ENCODE results near the gene TBC1D8B.

DNA sequence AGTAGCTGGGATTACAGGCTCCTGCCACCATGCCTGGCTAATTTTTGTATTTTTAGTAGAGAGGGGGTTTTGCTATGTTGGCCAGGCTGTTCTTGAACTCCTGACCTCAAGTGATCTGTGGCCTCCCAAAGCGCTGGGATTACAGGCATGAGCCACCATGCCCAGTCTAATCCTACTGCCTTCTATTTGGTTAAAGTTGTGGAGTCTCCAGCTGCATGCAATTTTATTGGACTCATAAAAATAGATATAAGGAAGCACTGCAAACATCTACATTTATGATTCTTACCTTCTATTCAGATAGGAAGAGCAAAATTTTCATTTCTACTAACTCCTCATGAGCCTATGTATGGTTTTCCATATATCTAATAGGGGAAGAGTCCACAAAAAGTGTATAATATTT is 87.0 kb downstream of the TBC1D8B start:
- TF ChIP-seq CTCF (tag by site-specific recombination; IDR thresholded peaks at IDR 0.05) = no peak
- no peak for TF ChIP-seq ZNF114 (tag by site-specific recombination; IDR thresholded peaks at IDR 0.05)
- no peak for TF ChIP-seq ZNF174 (tag by site-specific recombination; IDR thresholded peaks at IDR 0.05)
- no peak for TF ChIP-seq KLF16 (tag by site-specific recombination; IDR thresholded peaks at IDR 0.05)
- TF ChIP-seq TCF7L2 (IDR thresholded peaks at IDR 0.05; ENCODE audit: borderline replicate concordance, low read depth, low read length) = no peak
- no peak for TF ChIP-seq ZNF350 (tag by site-specific recombination; IDR thresholded peaks at IDR 0.05)
- no peak for TF ChIP-seq SP2 (tag by site-specific recombination; IDR thresholded peaks at IDR 0.05)
- TF ChIP-seq, protein P1, sequence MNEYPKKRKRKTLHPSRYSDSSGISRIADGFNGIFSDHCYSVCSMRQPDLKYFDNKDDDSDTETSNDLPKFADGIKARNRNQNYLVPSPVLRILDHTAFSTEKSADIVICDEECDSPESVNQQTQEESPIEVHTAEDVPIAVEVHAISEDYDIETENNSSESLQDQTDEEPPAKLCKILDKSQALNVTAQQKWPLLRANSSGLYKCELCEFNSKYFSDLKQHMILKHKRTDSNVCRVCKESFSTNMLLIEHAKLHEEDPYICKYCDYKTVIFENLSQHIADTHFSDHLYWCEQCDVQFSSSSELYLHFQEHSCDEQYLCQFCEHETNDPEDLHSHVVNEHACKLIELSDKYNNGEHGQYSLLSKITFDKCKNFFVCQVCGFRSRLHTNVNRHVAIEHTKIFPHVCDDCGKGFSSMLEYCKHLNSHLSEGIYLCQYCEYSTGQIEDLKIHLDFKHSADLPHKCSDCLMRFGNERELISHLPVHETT (tag by site-specific recombination; IDR thresholded peaks at IDR 0.05) = no peak
- TF ChIP-seq, protein P2, sequence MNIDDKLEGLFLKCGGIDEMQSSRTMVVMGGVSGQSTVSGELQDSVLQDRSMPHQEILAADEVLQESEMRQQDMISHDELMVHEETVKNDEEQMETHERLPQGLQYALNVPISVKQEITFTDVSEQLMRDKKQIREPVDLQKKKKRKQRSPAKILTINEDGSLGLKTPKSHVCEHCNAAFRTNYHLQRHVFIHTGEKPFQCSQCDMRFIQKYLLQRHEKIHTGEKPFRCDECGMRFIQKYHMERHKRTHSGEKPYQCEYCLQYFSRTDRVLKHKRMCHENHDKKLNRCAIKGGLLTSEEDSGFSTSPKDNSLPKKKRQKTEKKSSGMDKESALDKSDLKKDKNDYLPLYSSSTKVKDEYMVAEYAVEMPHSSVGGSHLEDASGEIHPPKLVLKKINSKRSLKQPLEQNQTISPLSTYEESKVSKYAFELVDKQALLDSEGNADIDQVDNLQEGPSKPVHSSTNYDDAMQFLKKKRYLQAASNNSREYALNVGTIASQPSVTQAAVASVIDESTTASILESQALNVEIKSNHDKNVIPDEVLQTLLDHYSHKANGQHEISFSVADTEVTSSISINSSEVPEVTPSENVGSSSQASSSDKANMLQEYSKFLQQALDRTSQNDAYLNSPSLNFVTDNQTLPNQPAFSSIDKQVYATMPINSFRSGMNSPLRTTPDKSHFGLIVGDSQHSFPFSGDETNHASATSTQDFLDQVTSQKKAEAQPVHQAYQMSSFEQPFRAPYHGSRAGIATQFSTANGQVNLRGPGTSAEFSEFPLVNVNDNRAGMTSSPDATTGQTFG (tag by site-specific recombination; IDR thresholded peaks at IDR 0.05; ENCODE audit: borderline replicate concordance) = no peak
- TF ChIP-seq, protein P3, sequence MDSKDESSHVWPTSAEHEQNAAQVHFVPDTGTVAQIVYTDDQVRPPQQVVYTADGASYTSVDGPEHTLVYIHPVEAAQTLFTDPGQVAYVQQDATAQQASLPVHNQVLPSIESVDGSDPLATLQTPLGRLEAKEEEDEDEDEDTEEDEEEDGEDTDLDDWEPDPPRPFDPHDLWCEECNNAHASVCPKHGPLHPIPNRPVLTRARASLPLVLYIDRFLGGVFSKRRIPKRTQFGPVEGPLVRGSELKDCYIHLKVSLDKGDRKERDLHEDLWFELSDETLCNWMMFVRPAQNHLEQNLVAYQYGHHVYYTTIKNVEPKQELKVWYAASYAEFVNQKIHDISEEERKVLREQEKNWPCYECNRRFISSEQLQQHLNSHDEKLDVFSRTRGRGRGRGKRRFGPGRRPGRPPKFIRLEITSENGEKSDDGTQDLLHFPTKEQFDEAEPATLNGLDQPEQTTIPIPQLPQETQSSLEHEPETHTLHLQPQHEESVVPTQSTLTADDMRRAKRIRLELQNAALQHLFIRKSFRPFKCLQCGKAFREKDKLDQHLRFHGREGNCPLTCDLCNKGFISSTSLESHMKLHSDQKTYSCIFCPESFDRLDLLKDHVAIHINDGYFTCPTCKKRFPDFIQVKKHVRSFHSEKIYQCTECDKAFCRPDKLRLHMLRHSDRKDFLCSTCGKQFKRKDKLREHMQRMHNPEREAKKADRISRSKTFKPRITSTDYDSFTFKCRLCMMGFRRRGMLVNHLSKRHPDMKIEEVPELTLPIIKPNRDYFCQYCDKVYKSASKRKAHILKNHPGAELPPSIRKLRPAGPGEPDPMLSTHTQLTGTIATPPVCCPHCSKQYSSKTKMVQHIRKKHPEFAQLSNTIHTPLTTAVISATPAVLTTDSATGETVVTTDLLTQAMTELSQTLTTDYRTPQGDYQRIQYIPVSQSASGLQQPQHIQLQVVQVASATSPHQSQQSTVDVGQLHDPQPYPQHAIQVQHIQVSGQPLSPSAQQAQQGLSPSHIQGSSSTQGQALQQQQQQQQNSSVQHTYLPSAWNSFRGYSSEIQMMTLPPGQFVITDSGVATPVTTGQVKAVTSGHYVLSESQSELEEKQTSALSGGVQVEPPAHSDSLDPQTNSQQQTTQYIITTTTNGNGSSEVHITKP (tag by site-specific recombination; IDR thresholded peaks at IDR 0.05) = no peak
- TF ChIP-seq ZNF138 (tag by site-specific recombination; IDR thresholded peaks at IDR 0.05; ENCODE audit: borderline replicate concordance) = no peak
- no peak for TF ChIP-seq SP7 (tag by site-specific recombination; IDR thresholded peaks at IDR 0.05)
- no peak for TF ChIP-seq YY1 (tag by site-specific recombination; IDR thresholded peaks at IDR 0.05)
- no peak for TF ChIP-seq ZNF24 (tag by site-specific recombination; IDR thresholded peaks at IDR 0.05)
